Activated CD8-positive, alpha-beta memory T cell treated with anti-CD3 and anti-CD28 coated beads, Interleukin-2, amount 50 U/mL, for 1 hour (primary cell): ENCODE measurements around the gene ARHGAP30.
"Not testable (repeated sequence)": the region's sequence is repeated elsewhere in the genome, so short reads cannot be mapped to it uniquely, and the experiment has no call there.

Experiments
- DNase-seq: peaks from one replicate; pipeline ENCODE4 v3.0.0-alpha.2; 2020; ENCODE audit errors: extremely low read depth

ARHGAP30 gene

DNA sequence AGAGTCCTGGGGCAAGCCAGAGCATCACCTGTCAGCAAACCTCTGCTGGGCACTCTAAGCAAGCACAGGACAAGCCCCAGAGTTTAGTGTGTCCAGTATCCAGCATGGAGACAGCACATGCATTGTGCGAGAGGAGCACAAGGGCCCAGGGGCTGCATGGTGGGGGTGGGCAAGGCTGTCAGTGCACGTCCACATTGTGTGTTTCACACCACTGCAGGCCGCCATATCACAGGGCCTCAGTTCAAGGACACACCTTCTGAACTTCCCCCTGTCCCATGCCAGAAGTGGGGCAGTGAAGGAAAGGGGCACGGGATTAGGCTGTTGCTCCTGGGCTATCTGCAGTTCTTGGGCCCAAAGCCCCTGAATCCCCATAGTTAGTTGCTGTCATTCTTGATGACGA, 30.1 kb downstream of the ARHGAP30 start:
- no peak for DNase-seq

DNA sequence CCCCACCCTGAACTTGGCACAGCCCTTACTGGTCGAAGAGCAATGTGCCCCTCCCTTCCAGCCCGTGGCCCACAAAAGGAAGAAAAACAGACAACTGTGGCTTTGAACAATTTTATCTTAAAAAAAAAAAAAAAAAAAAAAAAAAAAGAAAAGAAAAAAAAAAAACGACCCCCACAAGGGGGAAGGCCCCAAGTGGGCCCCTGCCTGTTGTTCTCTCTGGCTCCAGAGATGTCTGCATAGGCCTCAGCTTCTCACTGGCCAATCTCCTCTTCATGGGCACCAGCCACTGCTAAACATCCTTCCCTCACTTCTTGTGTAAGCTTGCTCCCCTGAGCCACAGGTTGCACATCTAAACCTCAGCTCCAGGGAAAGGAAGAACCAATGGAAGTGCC, 30.5 kb downstream of the ARHGAP30 start:
- DNase-seq: no peak

DNA sequence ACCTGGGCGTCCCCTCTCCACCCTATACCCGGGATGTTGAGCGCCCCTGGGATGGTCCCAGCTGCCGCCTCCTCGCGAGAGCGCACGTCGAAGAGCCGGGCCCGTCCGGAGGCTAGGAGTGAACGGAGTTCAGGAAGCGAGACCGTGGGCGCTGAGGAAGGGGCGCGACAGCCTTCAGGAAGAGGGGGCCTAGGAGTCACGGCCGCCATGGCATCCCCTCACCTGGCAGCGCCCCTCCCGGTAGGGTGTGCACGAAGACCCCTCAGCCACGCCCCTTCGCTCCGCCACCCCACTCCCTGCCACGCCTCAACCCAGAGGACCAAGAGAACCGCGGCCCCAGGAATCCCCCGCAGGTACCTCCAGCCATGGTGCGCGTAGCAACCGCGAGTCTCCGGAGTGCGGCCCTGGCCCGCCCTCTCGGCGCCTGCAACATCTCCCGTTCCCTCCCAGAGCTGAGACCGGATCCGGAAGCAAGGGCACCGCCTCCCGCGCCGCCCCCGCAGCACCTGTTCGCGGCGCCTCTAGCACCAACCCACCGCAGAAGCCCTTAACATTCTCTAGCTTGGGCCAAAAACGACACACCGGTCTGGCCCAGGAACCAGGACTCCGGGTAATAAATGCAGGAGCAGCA, 31.1 kb downstream of the ARHGAP30 start, which contains the start of gene TSTD1:
Gene TSTD1, minus strand, starts transcription at position 442 of the 631 bp plus-strand sequence. Its CDS starts 75 bp downstream, at position 367.
- DNase-seq: peak; percentile 48

DNA sequence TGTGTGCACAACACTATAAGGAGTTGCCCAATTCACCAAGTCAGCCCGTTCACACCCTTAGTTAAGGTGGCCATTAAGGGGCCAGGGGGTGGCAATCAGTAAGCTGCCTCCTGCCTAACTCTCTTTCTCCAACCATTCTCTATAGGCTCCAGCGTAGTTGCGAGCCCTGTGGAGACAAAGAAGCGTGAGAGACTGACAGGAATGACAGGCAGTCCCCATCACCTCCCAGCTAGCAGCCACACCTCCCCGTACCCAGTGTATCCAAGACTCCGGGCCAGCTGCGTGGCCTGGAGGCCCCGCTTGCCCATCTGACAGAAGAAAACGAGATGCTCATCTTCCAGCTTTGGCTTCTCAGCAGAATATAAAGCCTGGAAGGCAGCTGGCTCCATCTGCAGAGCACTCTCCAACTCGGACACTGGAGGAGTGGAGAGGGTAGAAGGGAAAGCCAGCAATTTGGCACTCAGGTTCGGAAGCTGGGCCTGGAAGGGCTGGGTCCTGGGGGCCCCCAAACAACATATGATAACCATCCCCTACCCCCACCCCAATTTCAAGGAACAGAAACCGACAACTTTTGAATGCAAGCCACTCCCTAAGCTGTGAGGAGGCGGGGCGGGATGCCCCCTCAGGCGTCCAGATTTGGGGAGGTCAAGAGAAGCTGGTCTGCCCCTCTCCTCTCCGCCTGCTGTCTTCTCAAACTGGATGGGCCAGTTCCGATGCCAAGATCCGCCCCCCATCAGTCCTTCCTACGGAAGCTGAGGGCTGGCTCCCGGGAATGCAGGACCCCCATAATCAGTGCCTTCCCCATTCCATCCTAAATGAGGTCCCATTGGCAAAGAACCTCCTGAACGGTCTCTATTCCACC, 31.8 kb downstream of the ARHGAP30 start:
- DNase-seq: no peak

DNA sequence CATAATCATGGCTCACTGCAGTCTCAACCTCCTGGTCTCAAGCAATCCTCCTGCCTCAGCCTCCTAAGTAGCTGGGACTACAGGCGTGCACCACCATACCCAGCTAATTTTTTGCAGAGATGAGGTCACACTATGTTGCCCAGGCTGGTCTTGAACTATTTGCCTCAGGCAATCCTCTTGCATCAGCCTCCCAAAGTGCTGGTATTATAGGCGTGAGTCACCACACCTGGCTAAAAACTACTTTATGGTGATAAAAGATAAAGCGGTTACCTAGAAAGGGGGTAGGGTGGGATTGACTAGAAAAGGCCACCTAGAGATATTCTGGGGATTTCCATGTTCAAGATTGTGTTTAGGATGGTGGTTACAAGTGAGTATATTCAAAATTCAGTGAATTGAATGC, 35.9 kb downstream of the ARHGAP30 start:
- no peak for DNase-seq

DNA sequence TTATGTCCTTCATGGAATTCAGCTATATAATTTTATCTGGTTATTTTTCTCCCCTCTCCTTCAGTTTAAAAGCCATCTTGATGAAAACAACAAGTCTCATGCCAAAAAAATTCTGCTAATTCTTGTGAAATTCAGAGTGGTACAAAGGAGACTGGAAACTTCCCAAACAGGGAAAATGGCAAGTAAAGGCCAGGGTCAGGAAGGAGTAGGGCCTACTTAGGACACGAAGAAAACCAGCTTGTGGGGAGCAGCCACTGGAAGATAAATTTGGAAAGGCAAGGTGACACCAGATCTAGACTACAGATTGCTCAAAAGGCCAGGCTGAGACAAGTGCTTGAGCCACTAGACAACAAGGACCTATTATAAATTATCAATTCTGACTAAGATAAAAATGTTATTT, 37.3 kb downstream of the ARHGAP30 start:
- no peak for DNase-seq

DNA sequence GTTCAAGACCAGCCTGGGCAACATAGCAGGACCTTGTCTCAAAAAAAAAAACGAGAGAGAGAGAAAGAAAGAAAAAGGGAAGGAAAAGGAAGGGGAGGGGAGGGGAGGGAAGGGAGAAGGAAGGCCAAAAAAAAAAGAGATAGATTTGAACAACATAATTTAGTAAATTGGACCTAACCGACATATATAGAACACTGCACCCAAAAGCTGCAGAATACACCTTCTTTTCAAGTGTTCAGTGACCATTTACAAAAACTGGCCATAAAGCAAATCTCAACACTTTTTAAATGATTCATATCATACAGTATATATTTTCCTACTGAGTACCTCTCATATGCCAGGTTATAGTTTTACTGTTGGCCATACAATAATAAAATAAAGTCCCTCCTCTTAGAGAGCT, 37.8 kb downstream of the ARHGAP30 start:
- no peak for DNase-seq

DNA sequence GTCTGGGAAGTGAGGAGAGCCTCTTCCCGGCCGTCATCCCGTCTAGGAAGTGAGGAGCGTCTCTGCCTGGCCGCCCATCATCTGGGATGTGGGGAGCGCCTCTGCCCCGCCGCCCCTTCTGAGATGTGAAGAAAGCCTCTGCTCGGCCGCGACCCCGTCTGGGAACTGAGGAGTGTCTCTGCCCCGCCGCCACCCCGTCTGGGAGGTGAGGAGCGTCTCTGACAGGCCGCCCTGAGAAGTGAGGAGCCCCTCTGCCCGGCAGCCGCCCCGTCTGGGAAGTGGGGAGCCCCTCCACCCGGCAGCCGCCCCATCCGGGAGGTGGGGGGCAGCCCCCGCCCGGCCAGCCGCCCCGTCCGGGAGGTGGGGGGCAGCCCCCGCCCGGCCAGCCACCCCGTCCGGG, 40.2 kb downstream of the ARHGAP30 start:
- not testable (repeated sequence) for DNase-seq

DNA sequence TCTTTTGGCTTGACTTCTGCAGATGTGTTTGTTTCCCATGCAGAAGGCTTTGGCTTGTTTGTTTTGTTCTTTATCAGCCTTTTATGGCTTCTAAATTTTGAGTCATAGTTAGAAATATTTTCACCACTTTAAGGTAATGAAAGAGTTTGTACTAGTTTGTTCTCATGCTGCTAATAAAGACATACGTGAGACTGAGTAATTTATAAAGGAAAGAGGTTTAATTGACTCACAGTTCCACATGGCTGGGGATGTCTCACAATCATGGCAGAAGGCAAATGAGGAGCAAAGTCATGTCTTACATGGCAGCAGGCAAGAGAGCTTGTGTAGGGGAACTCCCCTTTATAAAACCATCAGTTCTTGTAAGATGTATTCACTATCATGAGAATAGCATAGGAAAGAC, 42.7 kb downstream of the ARHGAP30 start:
- not testable (repeated sequence) for DNase-seq

DNA sequence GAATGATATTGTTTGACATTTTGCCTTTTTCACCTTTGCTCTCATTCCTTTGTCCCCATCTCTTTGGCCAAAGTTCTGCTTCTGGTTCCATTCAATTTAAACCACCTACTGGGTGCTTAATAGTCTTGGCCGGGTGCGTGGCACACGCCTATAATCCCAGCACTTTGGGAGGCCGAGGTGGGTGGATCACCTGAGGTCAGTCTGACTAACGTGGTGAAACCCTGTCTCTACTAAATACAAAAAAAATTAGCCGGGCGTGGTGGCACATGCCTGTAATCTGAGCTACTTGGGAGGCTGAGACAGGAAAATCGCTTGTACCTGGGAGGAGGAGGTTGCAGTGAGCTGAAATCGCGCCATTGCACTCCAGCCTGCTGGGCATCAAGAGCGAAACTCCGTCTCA, 47.3 kb downstream of the ARHGAP30 start:
- DNase-seq: not testable (repeated sequence)

DNA sequence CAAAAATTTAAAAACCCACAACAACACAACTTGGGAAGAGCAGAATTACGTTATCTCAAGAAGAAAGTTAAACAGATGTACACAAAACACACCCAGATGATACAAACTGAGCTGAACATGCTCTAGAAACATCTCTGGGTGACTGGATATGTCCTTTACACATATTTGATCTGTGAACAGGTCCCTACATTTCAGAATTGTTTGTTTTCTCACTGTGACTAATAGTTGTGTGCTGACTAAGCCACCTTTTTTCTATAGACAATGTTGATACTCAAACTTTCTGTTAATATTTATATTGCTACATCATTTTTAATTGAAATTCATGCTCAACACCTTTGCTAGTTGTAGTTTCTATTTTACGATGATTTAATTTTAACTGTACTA, 47.7 kb downstream of the ARHGAP30 start:
- no peak for DNase-seq

DNA sequence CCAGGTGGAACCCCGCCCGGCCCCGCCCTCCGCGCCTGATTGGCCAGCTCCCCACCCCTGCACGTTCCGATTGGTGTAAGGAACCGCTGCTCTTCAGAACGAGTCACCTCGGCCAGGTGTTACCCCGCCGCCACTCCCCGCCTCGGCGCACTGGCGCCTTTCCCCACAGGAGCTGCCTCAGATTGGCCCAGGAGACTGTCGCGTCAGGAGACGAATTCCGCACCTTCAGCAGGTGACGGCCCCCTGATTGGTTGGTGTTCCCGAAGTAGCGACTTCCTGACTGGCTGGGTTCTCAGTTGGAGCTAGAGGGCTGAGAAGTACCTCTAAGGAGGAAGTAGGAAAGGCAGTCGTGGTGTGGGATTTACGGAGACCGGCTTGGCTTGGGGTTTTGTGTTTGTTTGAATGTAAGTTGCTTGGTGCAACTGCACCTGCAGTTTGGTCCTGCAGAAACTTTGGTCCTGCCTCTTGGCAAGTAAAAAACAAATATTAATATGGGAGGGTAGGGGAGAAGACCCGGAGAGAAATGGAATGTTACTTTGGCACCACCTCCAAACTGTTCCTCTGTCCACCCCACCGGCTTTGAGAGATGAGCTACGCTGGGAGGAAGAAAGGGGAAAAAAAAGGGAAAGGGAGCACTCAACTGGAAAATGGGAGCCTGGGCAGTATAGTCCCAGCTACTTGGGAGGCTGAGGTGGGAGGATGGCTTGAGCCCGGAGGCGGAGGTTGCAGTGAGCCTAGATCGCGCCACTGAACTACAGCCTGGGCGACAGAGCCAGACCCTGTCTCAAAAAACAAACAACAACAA, 48.3 kb downstream of the ARHGAP30 start:
- peak; percentile 81 for DNase-seq

DNA sequence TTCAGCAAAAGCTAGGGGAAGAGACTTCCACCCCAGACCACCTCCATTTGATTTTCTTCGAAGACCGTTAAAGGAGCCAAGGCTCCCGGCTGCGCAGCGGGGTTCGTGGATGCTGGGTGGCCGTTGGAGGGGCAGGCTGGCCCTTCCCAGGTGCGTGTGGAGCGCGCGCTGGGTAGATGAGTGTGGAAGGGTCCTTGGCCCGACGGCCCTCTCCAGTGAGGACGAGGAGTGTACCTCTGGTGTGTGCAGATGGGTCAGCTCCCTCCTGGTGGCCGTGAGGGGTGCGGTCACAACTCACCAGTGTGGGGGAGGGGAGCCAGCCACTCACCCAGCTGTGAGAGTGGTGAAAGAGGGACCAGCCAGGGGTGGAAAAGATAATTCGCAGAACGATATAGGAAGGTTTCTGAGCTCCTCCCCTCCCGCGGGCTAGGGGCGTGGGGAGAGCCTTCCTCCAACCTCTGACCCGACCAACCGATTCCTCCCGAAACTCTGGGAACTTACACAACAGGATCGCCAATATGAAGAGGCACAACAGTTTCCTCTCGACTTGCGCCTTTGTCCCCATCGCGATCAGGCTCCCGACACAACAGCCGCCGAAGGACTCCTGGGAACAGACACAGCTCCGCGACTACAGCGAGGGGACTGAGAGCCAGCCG, 49.1 kb downstream of the ARHGAP30 start, which contains the start of gene F11R:
Gene F11R, minus strand, starts transcription at position 644 of the 656 bp plus-strand sequence. Its CDS starts 79 bp downstream, at position 565.
- DNase-seq: no peak

DNA sequence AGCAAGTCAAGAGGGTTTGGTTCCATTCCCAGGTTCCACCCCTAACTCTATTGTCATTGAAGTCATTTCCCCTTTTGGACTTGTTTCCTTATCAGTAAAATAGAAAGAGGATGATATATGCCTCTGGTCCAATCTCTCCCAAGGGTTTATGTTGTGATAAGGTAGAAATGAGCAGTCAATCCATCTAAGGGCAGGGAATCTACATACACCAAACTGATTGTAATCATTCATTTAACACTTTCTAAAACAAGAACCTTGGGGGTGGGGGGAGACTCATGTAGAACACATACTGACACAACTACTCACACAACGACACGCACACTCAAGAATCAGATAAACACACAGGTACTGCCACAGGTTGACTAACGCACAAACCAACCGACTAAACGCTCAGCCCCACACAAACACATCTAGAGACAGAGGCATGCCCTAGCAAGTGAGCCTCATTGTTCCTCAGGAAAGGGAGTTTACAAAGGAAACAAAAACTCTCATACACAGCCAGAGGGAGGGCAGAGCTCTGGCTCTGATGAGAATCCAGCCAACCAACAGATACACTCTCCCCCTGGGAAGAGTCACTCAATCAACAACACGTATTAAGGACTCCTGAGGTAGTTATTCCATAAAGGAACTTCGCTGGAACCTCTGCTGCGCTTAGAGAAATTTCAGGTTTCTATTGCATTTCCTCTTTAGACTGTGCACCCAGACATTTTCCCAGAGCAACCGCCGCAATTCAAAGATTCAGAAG, 49.8 kb downstream of the ARHGAP30 start:
- no peak for DNase-seq

DNA sequence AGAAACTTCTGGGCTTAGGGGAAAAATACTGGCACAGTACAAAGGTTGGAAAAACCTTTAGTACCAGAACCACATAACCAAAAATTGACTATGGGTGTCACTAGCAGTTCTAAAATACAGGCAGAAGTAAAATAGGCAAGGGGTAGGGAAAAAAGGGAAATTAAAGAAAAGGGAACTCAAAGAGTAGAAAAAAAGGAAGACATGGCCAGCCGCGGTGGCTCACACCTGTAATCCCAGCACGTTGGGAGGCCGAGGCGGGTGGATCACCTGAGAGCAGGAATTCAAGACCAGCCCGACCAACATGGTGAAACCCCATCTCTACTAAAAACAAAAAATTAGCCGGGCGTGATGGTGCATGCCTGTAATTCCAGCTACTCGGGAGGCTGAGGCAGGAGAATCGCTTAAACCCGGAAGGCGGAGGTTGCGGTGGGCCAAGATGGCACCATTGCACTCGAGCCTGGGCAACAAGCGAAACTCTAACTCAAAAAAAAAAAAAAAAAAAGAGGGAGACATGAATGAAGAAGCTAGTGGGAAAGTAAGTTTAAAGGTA, 50.5 kb downstream of the ARHGAP30 start:
- DNase-seq: not testable (repeated sequence)

DNA sequence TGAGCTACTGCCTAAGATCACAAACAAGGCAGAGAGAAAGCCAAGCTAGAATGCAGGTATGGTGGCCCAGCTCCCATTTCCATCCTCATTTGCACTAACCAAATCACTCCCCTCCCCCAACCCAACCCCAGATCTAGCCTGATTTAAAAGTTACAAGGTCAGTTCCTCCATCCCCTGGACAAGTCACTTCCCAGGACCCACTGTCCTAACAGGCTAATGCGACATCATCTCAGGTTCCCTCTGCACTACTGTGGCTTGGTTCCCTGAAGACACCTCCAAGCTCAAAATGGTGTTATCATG, 51.1 kb downstream of the ARHGAP30 start:
- no peak for DNase-seq

DNA sequence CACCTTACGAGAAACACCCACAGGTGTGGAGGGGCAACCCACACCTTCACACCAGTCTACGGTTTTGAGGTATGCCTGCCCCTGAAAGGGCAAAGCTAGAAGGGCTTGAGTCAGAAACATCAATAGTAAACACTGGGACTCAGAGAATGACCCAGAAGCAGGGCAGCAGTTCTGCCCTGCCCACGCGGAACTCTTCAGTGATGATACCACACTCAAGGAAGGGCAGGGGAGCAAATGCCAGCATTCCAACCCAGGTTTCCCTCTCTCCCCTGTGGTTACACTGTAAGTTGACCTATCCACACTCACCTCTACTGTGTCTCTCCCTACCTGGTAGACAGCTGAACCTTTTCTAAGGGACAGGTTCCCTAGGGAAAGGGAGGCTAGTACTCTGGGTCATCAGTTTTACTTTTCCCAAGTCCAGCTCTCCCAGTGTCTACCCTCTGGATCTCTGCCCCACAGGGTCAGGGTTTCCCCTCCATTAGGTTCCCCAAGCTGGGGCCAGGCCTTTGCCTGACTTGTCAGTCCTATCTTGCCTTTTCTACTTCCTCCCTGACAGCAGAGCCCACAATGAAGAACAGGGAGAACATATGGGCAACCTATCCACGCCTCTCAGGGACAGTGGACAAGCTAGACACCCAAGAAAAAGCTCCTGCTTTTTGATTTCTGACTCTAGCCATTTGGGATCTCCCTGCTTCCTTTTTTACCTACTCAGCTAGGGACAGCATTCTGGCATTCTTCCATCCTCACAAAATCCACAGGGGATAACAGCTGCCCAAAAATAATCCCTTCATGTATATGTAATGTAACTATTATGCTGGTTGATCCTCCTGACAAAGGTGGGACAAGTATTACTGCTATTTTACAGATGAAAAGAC, 51.7 kb downstream of the ARHGAP30 start:
- DNase-seq: no peak

DNA sequence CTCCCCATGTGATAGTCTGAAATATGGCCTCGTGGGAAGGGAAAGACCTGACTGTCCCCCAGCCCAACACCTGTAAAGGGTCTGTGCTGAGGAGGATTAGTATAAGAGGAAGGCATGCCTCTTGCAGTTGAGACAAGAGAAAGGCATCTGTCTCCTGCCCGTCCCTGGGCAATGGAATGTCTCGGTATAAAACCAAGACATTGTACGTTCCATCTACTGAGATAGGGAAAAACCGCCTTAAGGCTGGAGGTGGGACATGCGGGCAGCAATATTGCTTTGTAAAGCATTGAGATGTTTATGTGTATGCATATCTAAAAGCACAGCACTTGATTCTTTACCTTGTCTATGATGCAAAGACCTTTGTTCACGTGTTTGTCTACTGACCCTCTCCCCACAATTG, 52.5 kb downstream of the ARHGAP30 start:
- not testable (repeated sequence) for DNase-seq

DNA sequence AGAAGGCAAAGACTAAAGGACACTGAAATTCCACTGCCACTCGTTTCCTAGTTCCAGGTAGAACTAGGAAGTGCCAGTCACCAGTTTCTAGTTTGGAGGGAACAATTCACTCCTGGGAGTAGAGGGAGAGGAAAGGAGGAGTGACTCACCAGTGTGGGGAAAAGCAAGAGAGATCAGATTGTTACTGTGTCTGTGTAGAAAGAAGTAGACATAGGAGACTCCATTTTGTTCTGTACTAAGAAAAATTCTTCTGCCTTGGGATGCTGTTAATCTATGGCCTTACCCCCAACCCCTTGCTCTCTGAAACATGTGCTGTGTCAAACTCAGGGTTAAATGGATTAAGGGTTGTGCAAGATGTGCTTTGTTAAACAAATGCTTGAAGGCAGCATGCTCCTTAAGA, 53.0 kb downstream of the ARHGAP30 start:
- not testable (repeated sequence) for DNase-seq
